Subcutaneous abdominal adipose tissue (tissue), 5 donors: ENCODE data around the gene CEACAM18.

Experiments
- H3K27ac ChIP-seq: one replicate; pipeline ENCODE4 v1.7.0; 2013; ENCODE audit warnings: low read depth, mild to moderate bottlenecking, inconsistent platforms, low read length, moderate library complexity
- H3K27me3 ChIP-seq, 5 donors: one replicate each; pipeline ENCODE4 v1.7.0; 2013; ENCODE audit warnings: low read length in 5 of 5, inconsistent platforms in 1 of 5; ENCODE audit not compliant: control insufficient read depth in 5 of 5, insufficient read depth in 4 of 5
- H3K36me3 ChIP-seq, 5 donors: one replicate each; pipeline ENCODE4 v1.7.0; 2013; ENCODE audit warnings: low read length in 5 of 5; ENCODE audit not compliant: control insufficient read depth in 5 of 5, insufficient read depth in 5 of 5
- H3K4me1 ChIP-seq, 5 donors: one replicate each; pipeline ENCODE4 v1.7.0; 2013; ENCODE audit warnings: low read length in 5 of 5, mild to moderate bottlenecking in 3 of 5, moderate library complexity in 1 of 5; ENCODE audit not compliant: control insufficient read depth in 5 of 5, insufficient read depth in 5 of 5
- H3K4me3 ChIP-seq, 5 donors: one replicate each; pipeline ENCODE4 v1.7.0; 2013; ENCODE audit warnings: low read length in 5 of 5, low read depth in 1 of 5
- H3K9ac ChIP-seq, 5 donors: one replicate each; pipeline ENCODE4 v1.7.0; 2013; ENCODE audit warnings: low read length in 5 of 5, mild to moderate bottlenecking in 4 of 5, moderate library complexity in 3 of 5
- H3K9me3 ChIP-seq, 5 donors: one replicate each; pipeline ENCODE4 v1.7.0; 2013; ENCODE audit warnings: low read length in 5 of 5; ENCODE audit not compliant: control insufficient read depth in 5 of 5
- donor health status: healthy.
- donor health status: healthy.
- donor health status: healthy.
- donor health status: healthy.
- donor health status: healthy.

CEACAM18 gene

DNA sequence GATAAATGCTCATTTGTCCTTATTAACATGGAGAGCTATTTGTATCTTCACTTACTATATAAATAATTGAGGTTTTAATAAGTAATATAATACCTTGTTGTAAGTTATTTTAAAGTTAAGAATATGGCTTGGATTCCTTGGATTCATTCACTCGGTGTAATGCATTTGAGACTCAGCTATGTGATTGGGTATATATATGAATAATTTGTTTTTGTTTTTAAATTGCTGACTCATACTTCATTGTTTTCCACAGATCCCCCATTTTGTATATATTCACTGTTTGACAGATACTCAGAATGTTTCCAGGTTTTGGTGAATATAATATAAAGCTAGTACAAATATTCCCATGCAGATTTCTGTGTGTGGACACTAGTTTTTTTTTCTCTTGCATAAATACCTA is 6.8 kb upstream of the CEACAM18 start:
- Histone ChIP-seq H3K27me3 (peaks cover 4 to 17% (median 8%) of the 10 kb centered on the region in 5 donors), H3K36me3 (no peaks in the 10 kb centered on the region), H3K27ac (no peak overlapping the region), H3K9ac (no peak overlapping the region), H3K4me1 (no peaks in the 10 kb centered on the region), H3K9me3 (peaks cover 0 to 5% (median 3%) of the 10 kb centered on the region in 5 donors), H3K4me3 (no peak overlapping the region)

DNA sequence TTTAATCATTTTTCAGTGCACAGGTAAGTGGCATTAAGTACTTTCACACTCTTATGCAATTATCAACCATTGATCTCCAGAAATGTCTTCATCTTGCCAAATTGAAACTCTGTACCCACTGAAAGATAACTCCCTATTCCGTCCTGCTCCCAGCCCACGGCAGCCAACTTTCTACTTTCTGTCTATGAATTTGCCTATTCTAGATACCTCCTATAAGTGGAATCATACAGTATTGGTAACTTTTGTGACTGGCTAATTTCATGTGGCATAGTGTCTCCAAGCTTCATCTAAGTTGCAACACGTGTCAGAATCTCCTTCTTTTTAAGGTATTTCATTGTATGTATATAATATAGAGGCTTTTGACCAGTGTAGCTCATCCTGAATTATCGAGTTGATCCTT is 5.7 kb upstream of the CEACAM18 start:
- Histone ChIP-seq H3K27me3 (peaks cover 4 to 17% (median 8%) of the 10 kb centered on the region in 5 donors), H3K9ac (no peak overlapping the region), H3K4me1 (no peaks in the 10 kb centered on the region), H3K4me3 (no peak overlapping the region), H3K9me3 (peaks cover 0 to 5% (median 3%) of the 10 kb centered on the region in 5 donors), H3K27ac (no peak overlapping the region), H3K36me3 (no peaks in the 10 kb centered on the region)

DNA sequence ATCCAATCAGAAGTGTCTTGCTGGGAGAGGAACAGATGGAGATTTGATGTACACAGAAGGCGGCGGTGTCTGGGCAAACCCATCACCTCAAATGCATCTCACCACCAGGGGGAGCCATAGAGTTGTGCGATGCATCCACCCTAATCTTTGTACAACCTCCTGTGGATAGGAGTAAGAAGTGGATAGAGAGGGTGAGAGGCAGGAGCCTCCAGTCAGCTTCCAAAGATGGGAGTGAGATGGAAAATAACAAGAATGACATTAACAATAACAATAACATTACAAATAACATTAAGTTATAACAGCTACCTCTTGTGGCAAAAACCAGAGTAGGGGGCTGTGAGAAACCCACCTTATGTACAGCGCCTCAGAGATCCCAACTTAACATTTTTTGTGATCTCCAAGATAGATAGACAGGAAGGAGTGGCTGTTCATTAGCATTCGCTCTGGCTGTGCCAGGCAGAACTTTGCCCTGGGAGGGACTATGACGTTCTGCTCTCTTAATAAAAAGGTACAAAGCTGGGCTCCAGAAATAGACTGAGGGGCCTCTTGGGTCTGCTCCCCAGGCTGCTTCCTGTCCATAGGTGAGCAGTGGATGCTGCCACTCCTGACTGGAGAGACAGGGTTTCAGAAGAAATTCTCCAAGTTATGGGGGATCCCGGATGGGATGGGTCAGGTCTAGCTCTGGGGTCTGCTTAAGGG is 5.2 kb upstream of the CEACAM18 start:
- H3K4me3 ChIP-seq: no peak overlapping the region
- peaks cover 0 to 5% (median 3%) of the 10 kb centered on the region in 5 donors for H3K9me3 ChIP-seq
- H3K36me3 ChIP-seq: no peaks in the 10 kb centered on the region
- no peak overlapping the region for H3K27ac ChIP-seq
- H3K9ac ChIP-seq: no peak overlapping the region
- no peaks in the 10 kb centered on the region for H3K4me1 ChIP-seq
- H3K27me3 ChIP-seq: peaks cover 4 to 14% (median 8%) of the 10 kb centered on the region in 5 donors

DNA sequence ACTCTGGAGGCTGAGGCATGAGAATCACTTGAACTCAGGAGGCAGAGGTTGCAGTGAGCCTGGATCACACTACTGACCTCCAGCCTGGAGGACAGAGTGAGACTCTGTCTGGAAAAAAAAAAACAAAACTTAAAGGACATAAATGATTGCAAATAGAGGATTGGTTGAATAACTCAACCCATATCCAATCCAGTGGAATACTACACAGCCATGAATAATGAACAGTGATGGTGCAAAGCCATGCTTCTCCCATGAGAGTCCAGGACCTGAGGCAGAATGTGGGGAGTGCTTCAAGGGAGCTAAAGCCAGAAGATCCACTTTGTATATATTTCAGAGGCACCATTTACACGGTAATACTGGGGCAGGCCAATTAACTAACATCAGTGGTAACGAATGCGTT is 2.2 kb upstream of the CEACAM18 start:
- no peak overlapping the region for H3K27ac ChIP-seq
- no peak overlapping the region for H3K9ac ChIP-seq
- peaks cover 0 to 5% (median 3%) of the 10 kb centered on the region in 5 donors for H3K9me3 ChIP-seq
- no peaks in the 10 kb centered on the region for H3K36me3 ChIP-seq
- H3K4me1 ChIP-seq: no peaks in the 10 kb centered on the region
- H3K4me3 ChIP-seq: no peak overlapping the region
- H3K27me3 ChIP-seq: peaks cover 5 to 31% (median 18%) of the 10 kb centered on the region in 5 donors

DNA sequence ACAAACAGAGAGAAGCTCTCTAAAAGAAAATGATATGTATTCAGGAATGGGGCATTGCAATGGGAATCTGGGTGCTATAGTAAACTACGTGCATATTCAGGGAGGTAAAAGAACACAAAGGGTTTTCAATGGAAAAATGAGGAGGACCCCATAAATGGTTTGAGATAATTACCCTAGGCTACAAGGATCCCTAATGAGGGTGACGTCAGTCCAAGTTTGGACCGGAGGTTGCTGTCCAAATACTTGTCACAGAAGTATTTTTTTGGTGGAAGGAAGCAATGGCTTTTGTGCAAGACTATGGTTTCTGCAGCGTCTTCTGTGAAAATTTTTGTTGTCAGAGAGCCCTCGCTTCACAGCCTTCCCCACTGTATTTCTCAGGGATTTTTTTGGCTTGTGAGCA is 995 bp upstream of the CEACAM18 start:
- no peak overlapping the region for H3K9ac ChIP-seq
- no peak overlapping the region for H3K4me3 ChIP-seq
- H3K9me3 ChIP-seq: peaks cover 0 to 5% (median 3%) of the 10 kb centered on the region in 5 donors
- no peak overlapping the region for H3K27ac ChIP-seq
- peaks cover 5 to 31% (median 18%) of the 10 kb centered on the region in 5 donors for H3K27me3 ChIP-seq
- no peaks in the 10 kb centered on the region for H3K4me1 ChIP-seq
- no peaks in the 10 kb centered on the region for H3K36me3 ChIP-seq

- Histone ChIP-seq H3K9me3 (peaks cover 0 to 5% (median 3%) of the 10 kb centered on the region in 5 donors), H3K4me3 (no peak overlapping the region), H3K27me3 (peaks cover 5 to 35% (median 24%) of the 10 kb centered on the region in 5 donors), H3K4me1 (no peaks in the 10 kb centered on the region), H3K36me3 (no peaks in the 10 kb centered on the region), H3K27ac (no peak overlapping the region), H3K9ac (no peak overlapping the region)
Measured at GRCh38 chr19:51479531-51480331, 1.4 kb downstream of the CEACAM18 start.

GRCh38 chr19:51480590-51480989 is 2.3 kb downstream of the CEACAM18 start:
- Histone ChIP-seq H3K9me3 (peaks cover 0 to 5% (median 3%) of the 10 kb centered on the region in 5 donors), H3K4me1 (no peaks in the 10 kb centered on the region), H3K36me3 (no peaks in the 10 kb centered on the region), H3K27me3 (peaks cover 5 to 44% (median 26%) of the 10 kb centered on the region in 5 donors), H3K9ac (no peak overlapping the region), H3K27ac (no peak overlapping the region), H3K4me3 (no peak overlapping the region)

DNA sequence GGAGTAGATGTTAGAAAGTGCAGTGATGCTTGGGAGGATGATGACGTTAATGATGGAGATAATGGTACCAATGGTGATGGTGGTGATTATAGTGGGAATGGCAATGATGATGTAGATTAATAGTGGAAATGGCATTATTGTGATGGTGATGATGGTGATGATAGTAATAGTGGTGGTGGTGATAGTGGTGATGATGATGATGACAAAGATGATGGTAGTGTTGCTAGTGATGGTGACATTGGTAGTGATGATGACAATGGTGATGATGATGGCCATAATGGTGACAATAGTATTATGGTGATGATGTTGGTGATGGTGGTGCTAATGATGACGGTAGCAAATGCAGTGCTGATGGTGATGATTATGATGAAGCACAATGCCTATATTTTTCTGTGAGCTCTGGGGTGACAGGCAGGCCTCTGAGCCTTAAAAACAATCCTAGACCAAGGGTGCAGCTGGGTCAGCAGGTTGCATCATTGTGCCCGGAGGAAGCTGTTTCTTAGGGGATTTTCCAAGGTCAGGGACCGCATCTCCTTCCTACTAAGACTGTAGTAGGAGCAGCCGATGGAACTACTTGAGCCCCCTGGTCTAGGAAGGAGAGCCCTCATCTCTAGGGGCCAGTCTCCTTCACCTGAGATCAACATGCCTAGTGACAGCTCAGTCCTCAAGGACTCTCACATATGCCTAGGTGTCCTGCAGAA is 7.8 kb downstream of the CEACAM18 start:
- Histone ChIP-seq H3K27me3 (peaks cover 0 to 31% (median 14%) of the 10 kb centered on the region in 5 donors), H3K4me3 (no peak overlapping the region), H3K9ac (no peak overlapping the region), H3K4me1 (no peaks in the 10 kb centered on the region), H3K36me3 (no peaks in the 10 kb centered on the region), H3K27ac (no peak overlapping the region), H3K9me3 (no peaks in the 10 kb centered on the region)

- Histone ChIP-seq H3K4me1 (peaks cover 0 to 4% (median 0%) of the 10 kb centered on the region in 5 donors), H3K9ac (no peak overlapping the region), H3K36me3 (no peaks in the 10 kb centered on the region), H3K27me3 (peaks cover 0 to 30% (median 8%) of the 10 kb centered on the region in 5 donors), H3K9me3 (peaks cover 0 to 2% (median 0%) of the 10 kb centered on the region in 5 donors), H3K27ac (no peak overlapping the region), H3K4me3 (no peak overlapping the region)
Measured at GRCh38 chr19:51488491-51488890, 10.2 kb downstream of the CEACAM18 start.
